Fibroblast of pulmonary artery (primary cell): ENCODE measurements around the gene EXOC6.

ENCODE experiments used
- DNase-seq: peaks from one replicate; pipeline ENCODE4 v3.0.0-alpha.2; 2010; ENCODE audit warnings: low read depth
- H3K4me3 ChIP-seq: replicated peaks from 2 replicates; pipeline ENCODE4 v1.5.1; 2011; ENCODE audit warnings: low read depth, mild to moderate bottlenecking, control low read depth, low read length, moderate library complexity
- CTCF ChIP-seq: IDR thresholded peaks from 2 replicates; pipeline ENCODE4 v1.5.1; 2011; ENCODE audit warnings: mild to moderate bottlenecking, control low read depth, low read length, inconsistent platforms; ENCODE audit errors: missing control alignments

The EXOC6 gene

GRCh38 chr10:93083743-93084539, 235.6 kb downstream of the EXOC6 start:
- no peak for TF ChIP-seq CTCF
- no peak overlapping the region for H3K4me3 ChIP-seq
- no peak for DNase-seq

GRCh38 chr10:93085272-93085859, 237.0 kb downstream of the EXOC6 start:
- no peak overlapping the region for H3K4me3 ChIP-seq
- DNase-seq = no peak
- TF ChIP-seq CTCF = no peak

GRCh38 chr10:93086289-93086688, 238.0 kb downstream of the EXOC6 start:
- no peak for TF ChIP-seq CTCF
- DNase-seq = no peak
- no peak overlapping the region for H3K4me3 ChIP-seq

GRCh38 chr10:93087846-93088245, 239.5 kb downstream of the EXOC6 start:
- H3K4me3 ChIP-seq = no peak overlapping the region
- TF ChIP-seq CTCF = no peak
- no peak for DNase-seq

- no peak overlapping the region for H3K4me3 ChIP-seq
- no peak for DNase-seq
- no peak for TF ChIP-seq CTCF
Observed at GRCh38 chr10:93088466-93088865, 240.1 kb downstream of the EXOC6 start.

- no peak for DNase-seq
- H3K4me3 ChIP-seq = no peak overlapping the region
- no peak for TF ChIP-seq CTCF
Observed at GRCh38 chr10:93090619-93091018, 242.3 kb downstream of the EXOC6 start.

GRCh38 chr10:93091960-93092359, 243.6 kb downstream of the EXOC6 start:
- no peak overlapping the region for H3K4me3 ChIP-seq
- no peak for TF ChIP-seq CTCF

More at GRCh38 chr10:93091960-93092359, 243.6 kb downstream of the EXOC6 start:
- no peak for DNase-seq
